IMR-90 (cell line): Measurements from ENCODE around the gene DYNC1H1. TPM values are rescaled to one million over a fixed set of nuclear protein-coding genes. Genes with fewer than 3 reads are reported as not detected.

ENCODE experiments used
- ATAC-seq: fragments of 200-7000 bp; cut with Tn5 transposase; 2 replicates; pipeline ENCODE4 v1.9.1; 2020; ENCODE audit warnings: low read depth, mild to moderate bottlenecking, moderate library complexity
- BruUV-seq: library from RNA; stranded (reverse); fragments of 400-500 nt; replicated peaks from 2 replicates; lab custom pipeline; 2021; lab: Mats Ljungman, UMichigan
- CTCF ChIA-PET: fragments of 300-600 bp; formaldehyde crosslinking; extraction: SDS; loops from one replicate; lab custom pipeline; 2021; ENCODE audit warnings: antibody characterized with exemption; lab: Yijun Ruan, JAX
- POLR2A ChIA-PET: fragments of 300-600 bp; sonication (Branson Sonifier 250); formaldehyde crosslinking; loops from one replicate; lab custom pipeline; 2022; ENCODE audit warnings: antibody characterized with exemption; ENCODE audit not compliant: unreplicated experiment; lab: Charles Lee
- DNase-seq: peaks from one replicate; pipeline ENCODE4 v3.0.0; 2013
- H2AFZ ChIP-seq: replicated peaks from 2 replicates; pipeline ENCODE3; 2013; ENCODE audit warnings: low read length, mild to moderate bottlenecking; ENCODE audit not compliant: poor library complexity
- H2AK5ac ChIP-seq: 2 replicates; pipeline ENCODE4 v1.6.1; 2013; ENCODE audit warnings: low read depth, low read length, inconsistent platforms
- H2AK9ac ChIP-seq: replicated peaks from 2 replicates; pipeline ENCODE3; 2013; ENCODE audit warnings: mild to moderate bottlenecking, low read depth, low read length, moderate library complexity; ENCODE audit not compliant: poor library complexity
- H2BK120ac ChIP-seq: 2 replicates; pipeline ENCODE4 v1.6.1; 2013; ENCODE audit warnings: low read depth, low read length, inconsistent platforms
- H2BK15ac ChIP-seq: 3 replicates; pipeline ENCODE4 v1.6.1; 2013; ENCODE audit warnings: low read depth, low read length, inconsistent platforms
- H2BK20ac ChIP-seq: 2 replicates; pipeline ENCODE4 v1.6.1; 2013; ENCODE audit warnings: low read depth, mild to moderate bottlenecking, inconsistent platforms, low read length, moderate library complexity
- H2BK5ac ChIP-seq: 2 replicates; pipeline ENCODE4 v1.6.1; 2013; ENCODE audit warnings: mild to moderate bottlenecking, low read depth, low read length, inconsistent platforms; ENCODE audit not compliant: poor library complexity, severe bottlenecking
- H3K14ac ChIP-seq: replicated peaks from 2 replicates; pipeline ENCODE4 v1.6.1; 2013; ENCODE audit warnings: low read depth, low read length, inconsistent platforms
- H3K18ac ChIP-seq: 2 replicates; pipeline ENCODE4 v1.6.1; 2013; ENCODE audit warnings: low read depth, low read length, control low read depth
- H3K23ac ChIP-seq: 2 replicates; pipeline ENCODE4 v1.6.1; 2013; ENCODE audit warnings: low read depth, low read length, inconsistent platforms
- H3K27ac ChIP-seq: 2 replicates; pipeline ENCODE4 v1.5.1; 2013; ENCODE audit warnings: mild to moderate bottlenecking, control low read depth, low read length; ENCODE audit not compliant: insufficient read depth
- H3K27me3 ChIP-seq: 2 replicates; pipeline ENCODE4 v1.6.1; 2013; ENCODE audit warnings: low read length; ENCODE audit not compliant: control insufficient read depth, insufficient read depth
- H3K36me3 ChIP-seq: 2 replicates; pipeline ENCODE4 v1.6.1; 2013; ENCODE audit warnings: low read length, mixed read lengths; ENCODE audit not compliant: control insufficient read depth, insufficient read depth
- H3K4ac ChIP-seq: 2 replicates; pipeline ENCODE4 v1.6.1; 2013; ENCODE audit warnings: low read depth, low read length, inconsistent platforms
- H3K4me1 ChIP-seq: 2 replicates; pipeline ENCODE4 v1.6.1; 2013; ENCODE audit warnings: low read length, mixed read lengths; ENCODE audit not compliant: control insufficient read depth, insufficient read depth
- H3K4me2 ChIP-seq: 2 replicates; pipeline ENCODE4 v1.6.1; 2013; ENCODE audit warnings: low read depth, mild to moderate bottlenecking, control low read depth, low read length, moderate library complexity
- H3K4me3 ChIP-seq: 2 replicates; pipeline ENCODE4 v1.5.1; 2013; ENCODE audit warnings: low read depth, mild to moderate bottlenecking, control low read depth, low read length, moderate library complexity; ENCODE audit not compliant: insufficient read depth
- H3K56ac ChIP-seq: 2 replicates; pipeline ENCODE4 v1.6.1; 2013; ENCODE audit warnings: low read length, inconsistent platforms; ENCODE audit not compliant: insufficient read depth; ENCODE audit errors: extremely low read depth
- H3K79me1 ChIP-seq, 2 experiments: 2 replicates each; pipeline ENCODE4 v1.6.1; 2013; ENCODE audit warnings: low read length in 2 of 2, inconsistent platforms in 1 of 2, low read depth in 1 of 2
- H3K9ac ChIP-seq: 2 replicates; pipeline ENCODE4 v1.6.1; 2013; ENCODE audit warnings: low read depth, low read length, control low read depth
- H3K9me1 ChIP-seq: 2 replicates; pipeline ENCODE4 v1.6.1; 2013; ENCODE audit warnings: low read length, inconsistent platforms; ENCODE audit not compliant: insufficient read depth
- H3K9me3 ChIP-seq: 2 replicates; pipeline ENCODE4 v1.6.1; 2013; ENCODE audit warnings: low read length; ENCODE audit not compliant: control insufficient read depth, insufficient read depth
- H4K20me1 ChIP-seq: 2 replicates; pipeline ENCODE4 v1.6.1; 2013; ENCODE audit warnings: low read length, inconsistent platforms; ENCODE audit not compliant: insufficient read depth
- H4K5ac ChIP-seq: 2 replicates; pipeline ENCODE4 v1.6.1; 2013; ENCODE audit warnings: mild to moderate bottlenecking, low read depth, low read length, control low read depth
- H4K8ac ChIP-seq, 2 experiments: 2 replicates each; pipeline ENCODE4 v1.6.1; 2013; ENCODE audit warnings: low read depth in 2 of 2, low read length in 2 of 2, control low read depth in 1 of 2, inconsistent platforms in 1 of 2
- H4K91ac ChIP-seq: 2 replicates; pipeline ENCODE4 v1.6.1; 2013; ENCODE audit warnings: low read depth, low read length, inconsistent platforms; ENCODE audit not compliant: insufficient read depth
- BHLHE40 ChIP-seq: fragments of 150-350 bp; IDR thresholded peaks from 2 replicates; pipeline ENCODE4 v1.6.1; 2016; ENCODE audit warnings: mild to moderate bottlenecking, low read depth, low read length
- CHD1 ChIP-seq: IDR thresholded peaks from 2 replicates; pipeline ENCODE4 v1.6.1; 2012; ENCODE audit warnings: low read depth, low read length, improper control_type of control experiment
- FOS ChIP-seq: fragments of 150-350 bp; IDR thresholded peaks from 2 replicates; pipeline ENCODE4 v1.6.1; 2016; ENCODE audit warnings: low read depth, low read length
- MAFK ChIP-seq: IDR thresholded peaks from 2 replicates; pipeline ENCODE4 v1.6.1; 2012; ENCODE audit warnings: low read depth, low read length, improper control_type of control experiment
- MAZ ChIP-seq: IDR thresholded peaks from 2 replicates; pipeline ENCODE4 v1.6.1; 2012; ENCODE audit warnings: low read depth, mild to moderate bottlenecking, low read length, improper control_type of control experiment, moderate library complexity, borderline replicate concordance
- MXI1 ChIP-seq: IDR thresholded peaks from 2 replicates; pipeline ENCODE4 v1.6.1; 2012; ENCODE audit warnings: low read depth, mild to moderate bottlenecking, low read length, moderate library complexity, borderline replicate concordance
- NFE2L2 ChIP-seq: fragments of 150-350 bp; IDR thresholded peaks from 2 replicates; pipeline ENCODE4 v1.6.1; 2016; ENCODE audit warnings: low read depth, mild to moderate bottlenecking, low read length
- POLR2A ChIP-seq: IDR thresholded peaks from 2 replicates; pipeline ENCODE4 v1.6.1; 2012; ENCODE audit warnings: mild to moderate bottlenecking, low read depth, low read length
- RCOR1 ChIP-seq: IDR thresholded peaks from 2 replicates; pipeline ENCODE4 v1.6.1; 2012; ENCODE audit warnings: mild to moderate bottlenecking, low read length, improper control_type of control experiment; ENCODE audit not compliant: insufficient replicate concordance
- RFX5 ChIP-seq: IDR thresholded peaks from 2 replicates; pipeline ENCODE4 v1.8.0; 2012; ENCODE audit warnings: low read depth, mild to moderate bottlenecking, low read length, moderate library complexity
- SMC3 ChIP-seq: fragments of 150-350 bp; IDR thresholded peaks from 2 replicates; pipeline ENCODE4 v1.6.1; 2016; ENCODE audit warnings: low read depth, mild to moderate bottlenecking, antibody characterized with exemption, low read length, moderate library complexity
- WGBS, 2 experiments: methylation state at CpG; one replicate each; pipeline versions ENCODE4 v1.1.5 to v1.1.7; 2013; ENCODE audit warnings: missing lambda C conversion rate in 2 of 2; ENCODE audit not compliant: insufficient read length in 1 of 2; ENCODE audit errors: extremely low coverage in 2 of 2; 5-methylcytosine and 5-hydroxymethylcytosine counted together
- dilution Hi-C: fragments of 300-500 bp; cut with HindIII; formaldehyde crosslinking; loops from one replicate; pipeline ENCODE4 v1.14.3; 2018; ENCODE audit warnings: low sequenced_read_pairs; ENCODE audit not compliant: unreplicated experiment
- in situ Hi-C: fragments of 300-500 bp; cut with MboI; formaldehyde crosslinking; loops from 3 replicates; pipeline ENCODE4 v1.14.3; 2019; ENCODE audit warnings: low sequenced_read_pairs, inconsistent platforms, mixed read lengths
- intact Hi-C: fragments of 100-400 bp; cut with micrococcal nuclease; formaldehyde crosslinking; loops from 2 replicates; pipeline ENCODE4 v1.10.0; 2022
- polyA plus RNA-seq, 3 experiments: library from polyadenylated mRNA; depleted of rRNA; stranded (reverse); fragments of >200 nt; gene quantifications; 2 replicates each; pipeline ENCODE4 v1.2.3, GENCODE V29; 2012; ENCODE audit warnings: low replicate concordance in 1 of 3
- total RNA-seq: library from RNA; depleted of rRNA; stranded (reverse); fragments of >200 nt; gene quantifications from 2 replicates; pipeline ENCODE4 v1.2.3, GENCODE V29; 2012
- TF ChIP-seq, protein P1 (sequence below): fragments of 150-350 bp; IDR thresholded peaks from 2 replicates; pipeline ENCODE4 v1.6.1; 2017; ENCODE audit warnings: mild to moderate bottlenecking, antibody characterized with exemption, low read length, low read depth
- TF ChIP-seq, protein P2 (sequence below): conservative IDR thresholded peaks from 2 replicates; pipeline ENCODE4 v1.5.1; 2012; ENCODE audit warnings: mild to moderate bottlenecking, low read depth, low read length, improper control_type of control experiment
- TF ChIP-seq, protein P3 (sequence below): fragments of 150-350 bp; IDR thresholded peaks from 2 replicates; pipeline ENCODE4 v1.6.1; 2016; ENCODE audit warnings: low read depth, mild to moderate bottlenecking, low read length, moderate library complexity, borderline replicate concordance

Gene DYNC1H1
- total and polyA plus RNA-seq, 2 of the 4 experiments (the other 2 are of a cell fraction) = 240 to 670 TPM

DNA sequence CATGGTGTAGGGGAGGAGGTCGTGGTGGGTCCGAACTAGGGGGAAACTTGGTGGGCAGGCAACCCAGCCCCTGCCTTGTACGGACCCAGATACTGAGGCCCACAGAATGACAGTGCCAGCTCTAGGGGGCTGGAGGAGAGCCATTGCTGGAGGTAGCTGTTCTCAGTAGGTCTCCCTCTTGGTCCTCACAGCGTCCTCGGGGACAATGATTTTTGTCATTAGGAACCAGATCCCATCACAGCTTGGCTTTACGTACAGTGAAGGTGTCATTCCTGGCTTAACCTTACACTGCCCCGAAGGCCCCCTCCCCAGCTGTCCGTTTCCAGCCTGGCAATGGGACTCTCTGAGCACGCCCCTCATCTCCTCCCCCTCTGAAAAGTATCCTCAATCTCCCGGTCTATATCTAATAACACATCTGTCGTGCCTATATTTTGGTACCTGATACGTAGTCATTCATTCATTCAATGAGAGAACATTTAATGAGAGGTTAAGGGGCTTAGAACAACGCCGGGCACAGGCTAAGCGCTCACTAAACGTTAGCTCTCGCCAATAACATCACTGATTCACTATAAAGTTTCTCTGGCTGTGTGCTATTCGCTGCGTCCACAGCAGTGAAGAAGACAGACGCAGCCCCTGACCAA, 597 bp upstream of the DYNC1H1 start:
- DNase-seq (no peak), ATAC-seq (no peak)
- Histone ChIP-seq H2AFZ (peak overlapping the region; percentile 92), H3K4ac (peak overlapping the region; percentile 42), H3K9me1 (peaks cover 16% of the 10 kb centered on the region), H3K14ac (peak overlapping the region; percentile 23; the same call in 1 of the 2 replicates), H3K56ac (no peak overlapping the region), H4K20me1 (peaks cover 32% of the 10 kb centered on the region), H3K27me3 (no peaks in the 10 kb centered on the region), H3K4me3 (no peak overlapping the region), H3K9ac (no peak overlapping the region; the same call in 1 of the 2 replicates), H4K5ac (no peak overlapping the region), H2BK5ac (peak overlapping the region; percentile 39), H2BK15ac (peak overlapping the region; percentile 66; the same call in 1 of the 3 replicates), H2AK9ac (peak overlapping the region; percentile 77), H3K18ac (no peak overlapping the region), H2AK5ac (peak overlapping the region; percentile 46), H3K4me2 (peak overlapping the region; percentile 48), H3K23ac (peak overlapping the region; percentile 50; the same call in 1 of the 2 replicates), H2BK20ac (peak overlapping the region; percentile 18), H3K36me3 (peaks cover 2% of the 10 kb centered on the region; the same call in 1 of the 2 replicates), H2BK120ac (peak overlapping the region; percentile 61), H3K9me3 (no peaks in the 10 kb centered on the region), H3K4me1 (peaks cover 11% of the 10 kb centered on the region), H3K79me1 (peaks cover 0 to 43% of the 10 kb centered on the region in 2 experiments; a peak in 3 of 4 replicates), H3K27ac (peak overlapping the region; percentile 35; the same call in 1 of the 2 replicates), H4K8ac (peak overlapping the region; percentile 55 to 71), H4K91ac (peak overlapping the region; percentile 40)
- dilution Hi-C loops = no loop called here
- intact Hi-C loops = loop anchor here (1.0 to 5.0 kb wide), 3 partner anchors 17 to 256 kb away; no protein-coding TSS in a partner anchor
- BruUV-seq = no TSS peak
- in situ Hi-C loops = loop anchor here (5.0 to 25.0 kb wide), 2 partner anchors 196 to 349 kb away; partner anchors contain the start of genes MOK and ZNF839
- ChIA-PET POLR2A (no interaction called here), CTCF (interaction anchor here (0.5 kb wide), 1 partner anchor 129 kb away, joined by 5 read pairs; no protein-coding TSS in a partner anchor)
- WGBS, 2 experiments = 0% methylated on average over 4 of the region's 20 CpGs; no CpG with 5 or more reads in 1 of the 2 experiments
- TF ChIP-seq POLR2A = no peak
- TF ChIP-seq SMC3 = no peak
- no peak for TF ChIP-seq RCOR1
- TF ChIP-seq, protein P1, sequence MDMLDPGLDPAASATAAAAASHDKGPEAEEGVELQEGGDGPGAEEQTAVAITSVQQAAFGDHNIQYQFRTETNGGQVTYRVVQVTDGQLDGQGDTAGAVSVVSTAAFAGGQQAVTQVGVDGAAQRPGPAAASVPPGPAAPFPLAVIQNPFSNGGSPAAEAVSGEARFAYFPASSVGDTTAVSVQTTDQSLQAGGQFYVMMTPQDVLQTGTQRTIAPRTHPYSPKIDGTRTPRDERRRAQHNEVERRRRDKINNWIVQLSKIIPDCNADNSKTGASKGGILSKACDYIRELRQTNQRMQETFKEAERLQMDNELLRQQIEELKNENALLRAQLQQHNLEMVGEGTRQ = no peak
- TF ChIP-seq MXI1 = no peak
- no peak for TF ChIP-seq BHLHE40
- TF ChIP-seq, protein P2, sequence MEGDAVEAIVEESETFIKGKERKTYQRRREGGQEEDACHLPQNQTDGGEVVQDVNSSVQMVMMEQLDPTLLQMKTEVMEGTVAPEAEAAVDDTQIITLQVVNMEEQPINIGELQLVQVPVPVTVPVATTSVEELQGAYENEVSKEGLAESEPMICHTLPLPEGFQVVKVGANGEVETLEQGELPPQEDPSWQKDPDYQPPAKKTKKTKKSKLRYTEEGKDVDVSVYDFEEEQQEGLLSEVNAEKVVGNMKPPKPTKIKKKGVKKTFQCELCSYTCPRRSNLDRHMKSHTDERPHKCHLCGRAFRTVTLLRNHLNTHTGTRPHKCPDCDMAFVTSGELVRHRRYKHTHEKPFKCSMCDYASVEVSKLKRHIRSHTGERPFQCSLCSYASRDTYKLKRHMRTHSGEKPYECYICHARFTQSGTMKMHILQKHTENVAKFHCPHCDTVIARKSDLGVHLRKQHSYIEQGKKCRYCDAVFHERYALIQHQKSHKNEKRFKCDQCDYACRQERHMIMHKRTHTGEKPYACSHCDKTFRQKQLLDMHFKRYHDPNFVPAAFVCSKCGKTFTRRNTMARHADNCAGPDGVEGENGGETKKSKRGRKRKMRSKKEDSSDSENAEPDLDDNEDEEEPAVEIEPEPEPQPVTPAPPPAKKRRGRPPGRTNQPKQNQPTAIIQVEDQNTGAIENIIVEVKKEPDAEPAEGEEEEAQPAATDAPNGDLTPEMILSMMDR = no peak
- TF ChIP-seq MAFK = no peak
- TF ChIP-seq CHD1 = no peak
- TF ChIP-seq MAZ = no peak
- no peak for TF ChIP-seq RFX5
- no peak for TF ChIP-seq FOS
- TF ChIP-seq, protein P3, sequence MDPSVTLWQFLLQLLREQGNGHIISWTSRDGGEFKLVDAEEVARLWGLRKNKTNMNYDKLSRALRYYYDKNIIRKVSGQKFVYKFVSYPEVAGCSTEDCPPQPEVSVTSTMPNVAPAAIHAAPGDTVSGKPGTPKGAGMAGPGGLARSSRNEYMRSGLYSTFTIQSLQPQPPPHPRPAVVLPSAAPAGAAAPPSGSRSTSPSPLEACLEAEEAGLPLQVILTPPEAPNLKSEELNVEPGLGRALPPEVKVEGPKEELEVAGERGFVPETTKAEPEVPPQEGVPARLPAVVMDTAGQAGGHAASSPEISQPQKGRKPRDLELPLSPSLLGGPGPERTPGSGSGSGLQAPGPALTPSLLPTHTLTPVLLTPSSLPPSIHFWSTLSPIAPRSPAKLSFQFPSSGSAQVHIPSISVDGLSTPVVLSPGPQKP = no peak
- no peak for TF ChIP-seq NFE2L2
